GM23338 (cell line): ENCODE data around the gene DMD. TPM values are rescaled to one million over a fixed set of nuclear protein-coding genes. Genes with fewer than 3 reads are reported as not detected.

Experiments
- ATAC-seq: fragments of 200-7000 bp; cut with Tn5 transposase; 3 replicates; pipeline ENCODE4 v1.9.1; 2020
- DNase-seq: peaks from one replicate; pipeline ENCODE4 v3.0.0-alpha.2; 2015; ENCODE audit warnings: low spot score
- H2AFZ ChIP-seq: fragments of 200-600 bp; sonication (generic); 2 replicates; pipeline ENCODE4 v1.8.0; 2016; ENCODE audit warnings: antibody characterized with exemption, mild to moderate bottlenecking, moderate library complexity
- H3F3A ChIP-seq: fragments of 200-600 bp; sonication (generic); replicated peaks from 2 replicates; pipeline ENCODE4 v1.8.0; 2017; ENCODE audit warnings: antibody characterized with exemption, mixed run types, low read depth
- H3K27ac ChIP-seq: fragments of 200-600 bp; sonication (generic); 2 replicates; pipeline ENCODE4 v1.6.1; 2016; ENCODE audit warnings: low read depth
- H3K27me3 ChIP-seq: fragments of 200-600 bp; sonication (generic); 2 replicates; pipeline ENCODE4 v1.8.0; 2016; ENCODE audit warnings: mild to moderate bottlenecking, mixed run types, moderate library complexity; ENCODE audit not compliant: insufficient read depth
- H3K36me3 ChIP-seq: fragments of 200-600 bp; sonication (generic); 2 replicates; pipeline ENCODE4 v1.8.0; 2016; ENCODE audit warnings: mild to moderate bottlenecking; ENCODE audit not compliant: insufficient read depth
- H3K4me1 ChIP-seq: fragments of 200-600 bp; sonication (generic); 2 replicates; pipeline ENCODE4 v1.8.0; 2016; ENCODE audit warnings: mild to moderate bottlenecking, moderate library complexity; ENCODE audit not compliant: insufficient read depth
- H3K4me2 ChIP-seq: fragments of 200-600 bp; sonication (generic); 2 replicates; pipeline ENCODE4 v1.7.1; 2017; ENCODE audit warnings: mixed run types
- H3K4me3 ChIP-seq: fragments of 200-600 bp; sonication (generic); 2 replicates; pipeline ENCODE4 v1.6.1; 2016; ENCODE audit warnings: mixed run types
- H3K79me2 ChIP-seq: fragments of 200-600 bp; sonication (generic); replicated peaks from 2 replicates; pipeline ENCODE4 v1.8.0; 2017; ENCODE audit warnings: mild to moderate bottlenecking; ENCODE audit not compliant: insufficient read depth
- H3K9me2 ChIP-seq: fragments of 200-600 bp; sonication (generic); 2 replicates; pipeline ENCODE4 v1.8.0; 2017; ENCODE audit not compliant: insufficient read depth
- H4K20me1 ChIP-seq: fragments of 200-600 bp; sonication (generic); replicated peaks from 2 replicates; pipeline ENCODE4 v1.8.0; 2017; ENCODE audit warnings: mild to moderate bottlenecking; ENCODE audit not compliant: insufficient read depth
- H3K27ac Mint-ChIP-seq: 2 replicates; pipeline ENCODE4 v1.8.0; 2020; ENCODE audit warnings: inconsistent platforms, mild to moderate bottlenecking, moderate library complexity, mixed read lengths
- H3K27me3 Mint-ChIP-seq: 3 replicates; pipeline ENCODE4 v1.8.0; 2022; ENCODE audit warnings: low read depth, mild to moderate bottlenecking, moderate library complexity, mixed read lengths, inconsistent platforms; ENCODE audit not compliant: insufficient read depth, poor library complexity
- H3K36me3 Mint-ChIP-seq: 3 replicates; pipeline ENCODE4 v1.8.0; 2021; ENCODE audit warnings: low read depth, mild to moderate bottlenecking, inconsistent platforms, moderate library complexity, mixed read lengths
- H3K4me1 Mint-ChIP-seq: 3 replicates; pipeline ENCODE4 v1.8.0; 2020; ENCODE audit warnings: mild to moderate bottlenecking, inconsistent platforms, mixed read lengths
- H3K4me3 Mint-ChIP-seq: 3 replicates; pipeline ENCODE4 v1.8.0; 2021; ENCODE audit warnings: moderate library complexity, mild to moderate bottlenecking, inconsistent platforms, mixed read lengths
- H3K9me3 Mint-ChIP-seq: 3 replicates; pipeline ENCODE4 v1.8.0; 2020; ENCODE audit warnings: moderate library complexity, mild to moderate bottlenecking, inconsistent platforms, mixed read lengths
- CREB1 ChIP-seq: fragments of 250-450 bp; sonication (Bioruptor Pico); IDR thresholded peaks from 2 replicates; pipeline ENCODE4 v1.5.0; 2020; ENCODE audit warnings: low read depth, mild to moderate bottlenecking, moderate library complexity
- CTCF ChIP-seq, 2 experiments: fragments of 200-600 bp in 1 of 2; sonication (generic) in 1 of 2; conservative IDR thresholded peaks; 2 replicates each; pipeline versions ENCODE4 v1.5.1 to v1.6.1; 2016 to 2017; ENCODE audit warnings: antibody characterized with exemption in 2 of 2, low read depth in 2 of 2, mild to moderate bottlenecking in 2 of 2, moderate library complexity in 1 of 2
- ETS1 ChIP-seq: IDR thresholded peaks from 2 replicates; pipeline ENCODE4 v1.6.1; 2016; ENCODE audit warnings: antibody characterized with exemption
- EZH2 ChIP-seq: fragments of 200-600 bp; sonication (generic); IDR thresholded peaks from one replicate; pipeline ENCODE4 v1.8.0; 2017; ENCODE audit warnings: antibody characterized with exemption, mild to moderate bottlenecking, low read depth; ENCODE audit not compliant: unreplicated experiment
- NANOG ChIP-seq: IDR thresholded peaks from 2 replicates; pipeline ENCODE4 v1.6.1; 2016; ENCODE audit warnings: antibody characterized with exemption, borderline replicate concordance
- POLR2AphosphoS5 ChIP-seq: IDR thresholded peaks from 2 replicates; pipeline ENCODE4 v1.6.1; 2016; ENCODE audit warnings: antibody characterized with exemption, low read depth
- ZNF114 ChIP-seq: fragments of 250-450 bp; sonication (Bioruptor Pico); IDR thresholded peaks from 2 replicates; pipeline ENCODE4 v1.5.0; 2020; ENCODE audit warnings: mild to moderate bottlenecking, moderate library complexity
- ZNF331 ChIP-seq: fragments of 250-450 bp; sonication (Bioruptor Pico); IDR thresholded peaks from 2 replicates; pipeline ENCODE4 v1.5.0; 2020; ENCODE audit warnings: low read depth, mild to moderate bottlenecking, moderate library complexity
- ZNF462 ChIP-seq: fragments of 250-450 bp; sonication (Bioruptor Pico); IDR thresholded peaks from 2 replicates; pipeline ENCODE4 v1.5.0; 2020; ENCODE audit warnings: mild to moderate bottlenecking, moderate library complexity
- polyA plus RNA-seq: library from polyadenylated mRNA; unstranded; fragments of >200 nt; fragmentation: Nextera tagmentation; extraction: Ambion mirVana; gene quantifications from 2 replicates; pipeline ENCODE4 v1.2.1, GENCODE V29; 2016
- total RNA-seq: library from RNA; depleted of rRNA; stranded (reverse); fragments of >200 nt; shearing (Covaris generic); gene quantifications from 2 replicates; pipeline ENCODE4 v1.2.3, GENCODE V29; 2014

Gene DMD
- total and polyA plus RNA-seq, 2 experiments from 2014 or later: 4.5 to 7.6 TPM

- Histone ChIP-seq H3K79me2 (no peaks in the 10 kb centered on the region), H2AFZ (no peak overlapping the region), H3K27me3 (no peaks in the 10 kb centered on the region), H3K4me1 (peaks cover 12% of the 10 kb centered on the region), H3K4me3 (no peak overlapping the region), H3K9me2 (no peaks in the 10 kb centered on the region), H3K36me3 (no peaks in the 10 kb centered on the region), H4K20me1 (no peaks in the 10 kb centered on the region), H3K4me2 (no peak overlapping the region), H3F3A (no peaks in the 10 kb centered on the region), H3K27ac (no peak overlapping the region)
- DNase-seq: no peak
- no peak for ATAC-seq
- no peak for TF ChIP-seq CTCF (conservative IDR thresholded peaks at IDR 0.05; ENCODE audit: low read depth in 2 of 2)
- TF ChIP-seq CREB1: no peak
- no peak for TF ChIP-seq POLR2AphosphoS5
- no peak for TF ChIP-seq NANOG
- no peak for TF ChIP-seq ZNF462 (CRISPR knock-in tag)
- TF ChIP-seq ETS1: no peak
- TF ChIP-seq ZNF331 (CRISPR knock-in tag): no peak
- TF ChIP-seq ZNF114 (CRISPR knock-in tag): no peak
- no peak for TF ChIP-seq EZH2
- H3K36me3 Mint-ChIP-seq: peaks cover 13% of the 10 kb centered on the region; the same call in 2 of the 3 replicates
- H3K4me1 Mint-ChIP-seq: peaks cover 13% of the 10 kb centered on the region
- H3K4me3 Mint-ChIP-seq: no peak overlapping the region
- H3K9me3 Mint-ChIP-seq: no peaks in the 10 kb centered on the region
- H3K27ac Mint-ChIP-seq: no peak overlapping the region
- H3K27me3 Mint-ChIP-seq: no peaks in the 10 kb centered on the region
Observed at GRCh38 chrX:33109858-33110257, 101.5 kb downstream of the DMD start.
